ENCODE results near the gene KIAA1671.

DNA sequence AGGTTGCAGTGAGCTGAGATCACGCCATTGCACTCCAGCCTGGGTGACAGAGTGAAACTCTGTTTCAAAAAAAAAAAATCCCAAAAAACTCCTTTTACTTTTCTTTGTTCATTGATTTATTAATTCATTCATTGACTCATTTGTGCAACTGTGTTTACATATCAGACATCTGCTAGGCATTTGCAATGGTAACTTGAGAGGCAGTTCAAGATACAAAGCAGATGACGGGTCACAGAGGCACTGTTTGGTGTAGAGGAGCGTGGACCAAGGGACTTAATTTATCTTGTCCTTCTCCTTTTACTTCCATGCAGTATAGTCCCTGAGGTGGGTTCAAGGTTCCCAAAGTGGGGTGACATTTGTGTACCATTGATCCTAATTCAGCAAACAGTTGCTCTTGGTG is 71.4 kb downstream of the KIAA1671 start:
- no peak for TF ChIP-seq EP300 (IDR thresholded peaks at IDR 0.05; ENCODE audit: low read depth)
- TF ChIP-seq, protein P1, sequence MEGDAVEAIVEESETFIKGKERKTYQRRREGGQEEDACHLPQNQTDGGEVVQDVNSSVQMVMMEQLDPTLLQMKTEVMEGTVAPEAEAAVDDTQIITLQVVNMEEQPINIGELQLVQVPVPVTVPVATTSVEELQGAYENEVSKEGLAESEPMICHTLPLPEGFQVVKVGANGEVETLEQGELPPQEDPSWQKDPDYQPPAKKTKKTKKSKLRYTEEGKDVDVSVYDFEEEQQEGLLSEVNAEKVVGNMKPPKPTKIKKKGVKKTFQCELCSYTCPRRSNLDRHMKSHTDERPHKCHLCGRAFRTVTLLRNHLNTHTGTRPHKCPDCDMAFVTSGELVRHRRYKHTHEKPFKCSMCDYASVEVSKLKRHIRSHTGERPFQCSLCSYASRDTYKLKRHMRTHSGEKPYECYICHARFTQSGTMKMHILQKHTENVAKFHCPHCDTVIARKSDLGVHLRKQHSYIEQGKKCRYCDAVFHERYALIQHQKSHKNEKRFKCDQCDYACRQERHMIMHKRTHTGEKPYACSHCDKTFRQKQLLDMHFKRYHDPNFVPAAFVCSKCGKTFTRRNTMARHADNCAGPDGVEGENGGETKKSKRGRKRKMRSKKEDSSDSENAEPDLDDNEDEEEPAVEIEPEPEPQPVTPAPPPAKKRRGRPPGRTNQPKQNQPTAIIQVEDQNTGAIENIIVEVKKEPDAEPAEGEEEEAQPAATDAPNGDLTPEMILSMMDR (IDR thresholded peaks at IDR 0.05): no peak

Measured in transverse colon (tissue), 3 donors.